GM21619 (cell line): ENCODE data around the gene MCUB.
"Not testable (repeated sequence)": the region's sequence is repeated elsewhere in the genome, so short reads cannot be mapped to it uniquely, and the experiment has no call there.

Experiments used
- ATAC-seq: cut with Tn5 transposase; IDR thresholded peaks from one replicate; pipeline ENCODE4 v1.9.1; 2021; ENCODE audit not compliant: unreplicated experiment

Gene MCUB

DNA sequence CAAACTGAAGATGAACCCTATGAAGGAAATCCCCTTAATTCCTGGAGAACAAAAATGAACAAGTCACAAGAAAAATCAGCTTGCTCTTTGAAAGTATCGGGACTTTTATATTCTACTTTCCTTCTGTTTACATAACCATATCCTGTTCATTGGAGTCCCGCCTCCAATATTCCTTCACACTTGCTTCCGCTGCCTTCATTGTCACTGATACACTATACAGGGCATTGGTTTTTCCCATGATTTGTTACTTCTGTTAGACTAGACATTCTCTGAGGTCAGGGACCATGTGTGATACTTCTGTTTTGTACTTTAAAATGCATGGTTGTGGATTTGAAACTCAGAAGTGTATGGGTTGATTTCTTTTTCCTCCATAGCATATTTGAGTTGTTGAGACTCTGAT, 18.8 kb downstream of the MCUB start:
- no peak for ATAC-seq

DNA sequence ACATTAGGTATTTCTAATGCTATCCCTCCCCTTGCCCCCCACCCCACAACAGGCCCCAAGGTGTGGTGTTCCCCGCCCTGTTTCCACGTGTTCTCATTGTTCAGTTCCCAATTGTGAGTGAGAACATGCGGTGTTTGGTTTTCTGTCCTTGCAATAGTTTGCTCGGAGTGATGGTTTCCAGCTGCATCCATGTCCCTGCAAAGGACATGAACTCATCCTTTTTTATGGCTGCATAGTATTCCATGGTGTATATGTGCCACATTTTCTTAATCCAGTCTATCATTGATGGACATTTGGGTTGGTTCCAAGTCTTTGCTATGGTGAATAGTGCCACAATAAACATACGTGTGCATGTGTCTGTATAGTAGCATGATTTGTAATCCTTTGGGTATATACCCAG, 20.0 kb downstream of the MCUB start:
- not testable (repeated sequence) for ATAC-seq

DNA sequence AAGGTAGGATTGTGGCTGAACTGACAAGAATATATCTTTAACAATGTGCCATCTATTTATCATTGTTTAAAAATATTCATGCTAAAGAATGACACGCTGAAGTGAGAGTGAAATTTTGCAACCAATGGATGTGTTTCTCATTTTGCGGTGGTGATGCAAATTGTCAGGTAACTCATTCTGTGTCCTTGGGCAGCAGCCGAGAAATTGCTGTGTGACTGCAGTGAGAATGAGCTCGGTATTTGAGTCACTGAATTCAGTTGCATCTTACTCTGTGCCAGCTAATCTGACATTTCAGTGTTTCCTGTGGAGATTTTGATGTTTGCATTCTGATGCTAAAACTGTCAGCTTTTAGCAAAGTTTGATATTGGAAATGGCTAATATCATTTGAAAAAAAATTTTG, 28.1 kb downstream of the MCUB start:
- ATAC-seq = peak; percentile 99

DNA sequence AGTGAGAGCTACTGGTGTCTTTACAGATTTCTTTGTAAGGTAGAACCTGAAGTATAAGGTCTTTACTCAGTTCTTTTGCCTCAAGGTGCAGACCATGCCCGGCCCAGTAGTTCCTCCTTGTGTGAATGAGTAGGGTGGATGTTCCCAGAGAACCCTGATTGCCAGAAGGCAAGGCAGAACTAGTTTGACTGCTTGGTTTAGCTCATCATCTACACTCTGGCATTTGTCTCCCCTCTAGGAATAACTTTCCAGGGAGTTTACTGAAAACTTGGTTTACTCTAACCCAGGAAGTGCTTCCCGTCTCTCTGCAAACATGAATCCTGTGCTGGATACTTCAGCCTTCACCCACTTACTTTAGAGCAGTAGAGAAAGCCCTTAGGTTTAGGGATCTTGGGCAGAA, 29.1 kb downstream of the MCUB start:
- ATAC-seq = no peak

DNA sequence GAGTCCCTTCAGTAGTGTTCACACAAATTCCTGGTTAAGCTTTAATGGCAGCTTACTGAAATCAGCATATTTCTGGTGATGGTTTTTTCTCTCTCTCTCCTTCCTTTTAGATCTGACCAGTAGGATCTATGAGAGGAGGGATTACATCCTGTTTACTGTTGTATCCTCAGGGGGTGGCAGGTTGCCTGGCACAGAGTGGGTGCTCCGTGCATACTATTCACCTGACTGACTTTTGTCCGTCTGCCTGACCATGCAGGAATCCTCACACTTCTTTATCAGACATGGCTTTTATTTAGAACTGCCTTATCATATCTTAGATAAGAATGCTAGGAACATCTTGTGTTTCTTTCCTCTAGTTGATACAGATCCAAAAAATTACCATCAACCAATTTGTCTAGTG, 29.6 kb downstream of the MCUB start:
- no peak for ATAC-seq

DNA sequence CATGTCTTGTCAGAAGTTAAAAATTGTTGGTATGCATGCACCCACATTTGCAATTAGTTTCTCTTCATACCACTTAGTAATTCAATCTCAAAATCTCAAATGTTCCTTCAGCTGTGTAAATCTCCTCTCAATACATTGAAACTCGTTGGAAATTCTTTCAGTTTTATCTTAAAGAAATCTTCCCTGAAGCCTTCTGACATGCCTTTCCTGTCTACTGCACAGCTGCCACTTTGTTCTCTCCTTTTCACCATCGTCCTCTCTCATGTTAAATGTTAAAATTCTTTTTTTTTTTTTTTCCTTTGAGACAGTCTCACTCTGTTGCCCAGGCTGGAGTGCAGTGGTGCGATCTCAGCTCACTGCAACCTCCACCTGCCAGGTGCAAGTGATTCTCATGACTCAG, 30.9 kb downstream of the MCUB start:
- ATAC-seq = no peak

DNA sequence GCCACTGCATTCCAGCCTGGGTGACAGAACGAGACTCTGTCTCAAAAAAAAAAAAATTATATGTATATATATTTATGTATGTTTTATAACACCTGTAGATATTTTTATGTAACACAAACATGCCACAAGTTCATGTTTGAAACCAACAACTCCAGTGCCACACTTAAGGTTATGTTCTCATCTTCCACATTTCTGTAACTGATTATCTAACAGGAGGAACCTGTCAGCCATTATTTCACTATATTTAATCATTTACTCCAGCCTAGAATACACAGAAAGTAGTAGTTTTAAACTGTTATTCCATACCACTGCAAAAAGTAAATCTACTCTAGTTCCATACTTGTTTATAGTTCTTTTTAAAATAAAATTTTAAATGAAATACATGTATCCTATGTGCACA, 32.3 kb downstream of the MCUB start:
- ATAC-seq = no peak

DNA sequence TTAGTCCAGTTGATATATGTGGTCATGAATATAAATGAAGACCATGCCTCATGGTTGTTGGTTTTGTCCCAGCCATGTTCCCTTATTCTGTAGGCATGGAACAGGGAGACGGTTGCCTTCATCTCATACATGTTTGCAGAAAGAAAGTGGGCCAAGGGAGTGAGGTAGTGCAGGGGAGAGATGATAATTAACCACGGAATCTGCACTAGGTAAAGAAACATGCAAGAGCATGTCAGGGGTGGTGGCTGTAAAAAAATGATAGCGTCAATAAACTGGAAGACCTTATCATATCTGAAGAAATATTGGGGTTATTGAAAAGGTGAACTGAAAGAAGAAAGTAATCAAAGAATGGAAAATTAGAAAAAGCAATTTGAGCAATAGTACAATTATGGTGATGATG, 35.1 kb downstream of the MCUB start:
- not testable (repeated sequence) for ATAC-seq

DNA sequence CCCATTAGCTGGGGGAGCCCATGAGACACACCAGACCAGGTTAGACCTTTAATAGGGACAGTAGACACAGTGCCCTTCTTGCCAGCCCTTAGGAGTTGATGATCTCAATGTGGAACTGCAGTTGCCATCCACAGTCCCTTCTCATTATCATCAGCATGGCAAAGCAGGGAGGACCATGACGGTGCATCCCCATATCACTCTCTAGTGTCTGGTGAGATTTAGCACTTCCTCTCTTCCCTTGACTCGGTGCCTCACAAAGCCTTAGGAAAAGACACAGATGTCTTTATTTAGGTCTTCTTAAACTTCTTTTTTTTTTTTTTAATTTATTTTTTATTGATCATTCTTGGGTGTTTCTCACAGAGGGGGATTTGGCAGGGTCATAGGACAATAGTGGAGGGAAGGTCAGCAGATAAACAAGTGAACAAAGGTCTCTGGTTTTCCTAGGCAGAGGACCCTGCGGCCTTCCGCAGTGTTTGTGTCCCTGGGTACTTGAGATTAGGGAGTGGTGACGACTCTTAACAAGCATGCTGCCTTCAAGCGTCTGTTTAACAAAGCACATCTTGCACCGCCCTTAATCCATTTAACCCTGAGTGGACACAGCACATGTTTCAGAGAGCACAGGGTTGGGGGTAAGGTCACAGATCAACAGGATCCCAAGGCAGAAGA, 36.5 kb downstream of the MCUB start:
- ATAC-seq = not testable (repeated sequence)

DNA sequence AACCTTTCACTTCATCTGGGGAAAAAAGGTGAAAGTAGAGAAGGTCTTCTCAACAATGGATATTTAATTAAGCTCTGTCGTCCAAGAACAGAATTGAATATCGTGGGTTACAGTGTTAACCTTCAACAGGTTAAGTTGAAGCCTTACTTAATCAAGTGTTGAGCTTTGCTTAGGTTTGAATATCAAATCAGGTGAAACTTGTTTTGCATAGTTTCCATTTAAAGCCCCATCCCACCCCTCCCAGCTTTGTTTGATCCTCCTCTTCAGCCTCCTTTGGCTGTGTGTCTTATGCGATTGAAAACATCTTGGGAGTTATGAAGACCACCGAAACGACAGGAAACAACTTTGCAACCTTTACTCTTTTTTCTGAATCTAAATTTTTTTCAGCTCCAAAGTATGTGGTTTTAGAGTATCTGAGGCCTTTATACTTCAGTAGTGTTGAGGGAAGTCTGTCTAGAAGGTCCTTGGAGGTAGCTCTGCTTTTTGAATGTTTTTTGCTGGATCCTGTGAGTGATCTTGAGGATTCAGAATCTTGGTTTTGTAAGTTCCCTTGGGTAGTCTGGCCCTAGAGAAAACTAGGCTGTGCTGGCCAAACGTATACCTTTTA, 39.1 kb downstream of the MCUB start:
- ATAC-seq = no peak

DNA sequence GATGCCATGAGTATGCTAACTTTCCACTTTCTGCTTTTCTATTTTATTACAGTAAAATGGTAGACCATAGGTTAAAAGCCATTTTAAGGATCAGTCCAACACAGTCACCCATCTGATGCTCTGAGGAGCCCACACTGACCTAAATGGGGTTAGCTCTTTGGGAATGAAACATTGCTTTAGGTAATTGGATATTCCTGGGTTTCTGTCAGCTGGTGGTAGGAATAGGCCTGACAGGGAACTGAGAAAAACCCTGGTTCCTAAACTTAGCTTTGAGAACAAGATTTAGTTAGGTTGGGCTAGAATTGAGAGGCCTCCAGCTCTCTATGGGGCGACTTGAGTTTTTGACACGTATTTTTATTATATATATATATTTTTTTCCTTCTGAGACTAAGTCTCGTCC, 40.4 kb downstream of the MCUB start:
- ATAC-seq = no peak

DNA sequence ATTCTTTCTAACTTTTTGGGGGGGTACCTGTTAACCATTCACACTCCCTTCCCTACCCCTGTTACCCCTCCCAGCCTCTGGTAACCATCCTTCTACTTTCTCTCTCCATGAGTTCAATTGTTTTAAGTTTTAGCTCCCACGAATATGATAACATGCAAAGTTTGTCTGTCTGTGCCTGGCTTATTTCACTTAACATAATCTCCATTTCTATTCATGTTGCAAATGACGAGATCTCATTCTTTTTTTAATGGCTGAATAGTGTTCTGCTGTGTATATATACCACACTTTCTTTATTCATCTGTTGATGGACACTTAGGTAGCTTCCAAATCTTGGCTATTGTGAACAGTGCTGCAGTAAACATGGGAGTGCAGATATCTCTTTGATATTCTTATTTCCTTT, 41.3 kb downstream of the MCUB start:
- no peak for ATAC-seq

DNA sequence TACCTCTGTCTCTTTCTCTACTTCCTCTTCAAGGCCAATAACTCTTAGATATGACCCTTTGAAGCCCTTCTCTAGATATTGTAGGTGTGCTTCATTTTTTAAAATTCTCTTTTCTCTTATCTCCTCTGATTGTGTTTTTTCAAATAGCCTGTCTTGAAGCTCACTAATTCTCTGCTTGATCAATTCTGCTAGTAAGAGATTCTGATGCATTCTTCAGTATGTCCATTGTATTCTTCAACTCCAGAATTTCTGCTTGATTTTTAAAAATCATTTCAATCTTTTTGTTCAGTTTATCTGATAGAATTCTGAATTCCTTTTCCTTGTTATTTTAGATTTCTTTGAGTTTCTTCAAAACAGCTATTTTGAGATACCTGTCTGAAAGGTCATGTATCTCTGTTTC, 47.9 kb downstream of the MCUB start:
- ATAC-seq = no peak

DNA sequence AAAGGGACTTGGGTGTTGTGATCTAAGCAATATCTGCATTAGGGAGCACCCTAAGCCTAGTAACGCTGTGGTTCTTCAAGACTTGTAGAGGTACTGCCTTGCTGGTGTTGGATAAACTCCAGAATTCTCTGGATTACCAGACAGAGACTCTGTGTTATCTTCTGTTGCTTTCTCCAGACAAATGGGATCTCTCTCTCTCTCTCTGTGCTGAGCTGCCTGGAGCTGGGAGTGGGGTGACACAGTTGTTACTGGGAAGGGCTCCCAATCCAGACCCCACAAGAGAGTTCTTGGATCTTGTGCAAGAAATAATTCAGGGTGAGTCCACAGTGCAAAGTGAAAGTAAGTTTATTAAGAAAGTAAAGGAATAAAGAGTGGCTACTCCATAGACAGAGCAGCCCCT, 48.8 kb downstream of the MCUB start:
- no peak for ATAC-seq

DNA sequence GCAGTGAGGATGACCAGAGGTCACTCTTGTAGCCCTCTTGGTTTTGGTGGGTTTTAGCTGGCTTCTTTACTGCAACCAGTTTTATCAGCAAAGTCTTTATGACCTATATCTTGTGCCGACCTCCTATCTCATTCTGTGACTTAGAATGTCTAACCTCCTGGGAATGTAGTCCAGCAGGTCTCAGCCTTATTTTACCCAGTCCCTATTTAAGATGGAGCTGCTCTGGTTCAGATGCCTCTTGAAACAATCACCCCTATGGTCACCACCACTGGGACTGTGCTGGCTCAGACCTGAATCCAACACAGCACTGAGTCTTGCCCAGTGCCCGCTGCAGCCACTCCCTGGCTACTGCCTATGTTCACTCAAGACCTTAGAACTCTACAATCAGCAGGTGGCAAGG, 49.4 kb downstream of the MCUB start:
- no peak for ATAC-seq

DNA sequence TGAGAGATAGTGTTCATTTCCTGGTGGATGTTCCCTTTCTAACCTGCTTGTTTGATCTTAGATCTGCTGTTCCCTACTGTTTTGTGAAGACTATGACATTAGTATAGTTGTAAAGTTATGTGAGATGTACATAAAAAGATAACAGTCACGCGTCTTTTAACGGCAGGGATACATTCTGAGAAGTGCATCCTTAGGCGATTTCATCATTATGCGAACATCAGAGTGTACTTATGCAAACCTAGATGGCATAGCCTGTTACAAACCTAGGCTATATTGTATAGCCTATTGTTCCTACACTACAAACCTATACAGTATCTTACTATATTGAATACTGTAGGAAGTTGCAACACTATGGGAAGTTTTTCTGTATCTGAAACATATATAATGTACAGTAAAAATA, 50.4 kb downstream of the MCUB start:
- no peak for ATAC-seq

DNA sequence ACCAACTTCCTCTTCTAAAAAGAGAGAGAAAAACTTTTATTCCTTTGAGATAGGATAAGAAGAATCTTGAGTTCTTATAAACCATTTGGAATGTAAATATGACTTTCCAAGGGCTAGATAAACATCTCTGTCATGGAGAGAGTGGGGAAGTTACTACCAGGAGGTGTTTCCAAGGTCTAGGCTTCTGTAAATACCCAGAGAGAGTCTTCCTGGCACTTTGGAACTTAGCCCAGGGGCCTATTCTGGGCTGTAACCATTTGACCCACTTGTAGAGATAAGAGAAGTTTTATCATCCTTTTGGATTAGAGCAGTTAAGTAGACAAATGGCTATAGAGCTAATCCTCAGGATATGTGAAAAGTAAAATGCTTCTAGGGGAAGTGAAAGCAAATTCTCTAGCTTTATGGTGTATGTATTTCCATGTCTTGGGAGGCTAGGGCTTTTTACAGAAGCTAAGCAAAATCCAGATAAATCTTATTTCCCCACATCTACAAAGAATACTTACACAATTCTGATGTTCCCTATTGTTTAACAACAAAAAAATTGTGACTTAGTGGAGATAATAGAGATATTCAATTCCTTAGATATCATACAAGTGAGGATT, 51.1 kb downstream of the MCUB start:
- no peak for ATAC-seq

DNA sequence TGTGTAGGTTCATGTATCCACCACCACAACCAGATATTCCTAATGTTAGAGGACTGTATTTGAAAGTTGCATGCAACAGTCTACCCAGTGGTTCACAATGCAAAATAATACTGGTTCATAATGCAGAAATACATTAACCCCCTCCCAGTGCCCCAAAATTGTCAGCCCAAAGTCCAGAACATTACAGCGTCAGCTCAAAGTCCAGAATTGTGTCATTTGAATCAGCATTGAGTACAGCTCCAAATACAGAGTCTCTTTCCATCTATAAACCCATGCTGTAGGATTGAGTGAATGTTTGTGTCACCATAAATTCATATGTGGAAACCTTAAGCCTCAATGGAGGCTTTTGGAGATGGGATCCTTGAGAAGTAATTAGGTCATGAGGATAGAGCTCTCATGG, 54.0 kb downstream of the MCUB start:
- ATAC-seq = no peak

DNA sequence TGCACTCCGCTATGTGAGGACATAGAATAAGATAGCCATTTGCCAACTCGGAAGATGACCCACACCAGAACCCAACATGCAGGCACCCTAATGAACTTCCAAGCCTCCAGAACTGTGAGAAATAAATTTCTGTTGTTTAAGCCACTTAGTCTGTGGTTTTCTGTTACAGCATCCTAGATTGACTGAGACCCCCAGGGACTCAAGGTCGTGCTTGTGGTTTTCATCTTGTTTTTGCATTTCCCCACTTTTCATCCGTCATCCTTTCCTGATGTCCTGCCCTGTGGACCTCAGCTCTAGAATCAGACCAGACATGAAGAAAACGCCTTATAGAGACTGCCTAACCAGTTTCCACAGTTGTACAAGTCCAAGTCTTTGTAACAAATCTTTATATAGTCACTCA, 54.4 kb downstream of the MCUB start:
- no peak for ATAC-seq

DNA sequence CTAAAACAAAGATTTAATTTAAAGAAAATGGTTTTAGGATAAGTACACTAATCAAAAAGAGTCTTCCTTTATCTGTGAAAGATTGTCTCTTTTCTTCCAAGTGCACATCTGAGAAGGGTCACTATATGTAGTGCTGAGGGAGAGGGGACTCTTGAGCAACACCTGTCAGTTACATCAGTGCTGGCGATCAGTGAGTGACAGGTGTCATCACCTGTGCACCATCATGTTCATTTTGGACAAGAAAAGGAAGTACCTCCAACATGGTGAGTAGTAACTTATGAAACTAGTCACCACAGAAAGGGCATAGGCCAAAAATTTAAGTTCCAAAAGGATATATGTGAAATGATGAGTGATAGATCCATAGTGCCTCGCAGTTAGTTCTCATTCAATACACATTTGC, 55.7 kb downstream of the MCUB start:
- ATAC-seq = no peak

DNA sequence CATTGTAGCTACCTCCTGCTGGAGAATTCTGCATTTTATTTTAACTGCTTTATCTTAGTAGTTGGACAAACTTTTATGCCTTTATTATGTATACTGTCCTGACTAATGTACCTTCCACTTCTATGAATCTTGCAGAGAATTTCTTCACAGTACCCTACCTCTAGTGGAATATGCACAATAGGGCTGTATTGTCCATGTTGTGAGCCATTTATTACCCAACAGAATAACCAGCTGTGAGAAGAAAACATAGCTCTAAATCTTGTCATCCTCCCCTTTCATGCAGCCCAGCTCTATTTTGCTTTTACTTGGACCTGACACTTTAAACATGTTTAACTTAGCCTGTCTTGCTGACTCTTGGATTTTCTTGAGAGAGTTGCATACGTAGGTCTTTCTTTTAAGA, 56.2 kb downstream of the MCUB start:
- ATAC-seq = no peak

DNA sequence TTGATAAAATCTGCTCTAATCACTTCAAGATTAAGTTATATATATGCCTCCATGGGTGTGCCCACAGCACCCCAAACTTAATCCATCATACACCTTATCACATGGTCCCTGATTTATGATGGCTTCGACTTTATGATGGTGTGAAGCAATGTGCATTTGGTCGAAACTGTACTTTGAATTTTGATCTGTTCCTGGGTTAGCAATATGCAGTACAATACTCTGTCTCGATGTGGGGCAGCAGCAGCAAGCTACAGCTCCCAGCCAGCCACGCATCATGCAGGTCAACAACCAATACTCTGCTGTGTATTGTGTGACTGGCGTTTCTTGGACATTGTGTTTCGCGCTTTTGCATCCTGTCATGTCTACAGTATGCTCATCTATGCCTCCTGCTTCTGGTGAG, 62.6 kb downstream of the MCUB start:
- no peak for ATAC-seq

DNA sequence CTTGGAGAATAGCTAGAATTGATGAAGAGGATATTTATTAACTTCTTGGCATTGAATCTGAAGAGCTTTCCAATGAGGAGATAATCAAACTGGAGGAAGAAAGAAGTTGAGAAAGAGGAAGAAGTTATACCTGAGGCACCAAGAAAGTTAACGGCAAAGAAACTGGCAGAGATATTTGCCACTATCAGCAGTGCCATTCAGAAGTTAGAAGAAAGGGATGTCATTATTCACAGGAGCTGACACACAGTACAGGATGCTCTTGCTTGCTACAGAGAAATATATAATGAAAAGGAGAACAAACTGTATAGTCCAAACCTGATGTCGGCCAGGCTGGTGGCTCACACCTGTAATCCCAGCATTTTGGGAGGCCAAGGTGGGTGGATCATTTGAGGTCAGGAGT, 64.5 kb downstream of the MCUB start:
- no peak for ATAC-seq
